Measurements from ENCODE around the gene CDON. TPM values are rescaled to one million over a fixed set of nuclear protein-coding genes. Genes with fewer than 3 reads are reported as not detected.

Gene CDON
- polyA plus RNA-seq, 3 donors: 0.01 TPM; not detected in 2

- Histone ChIP-seq H3K27ac (ENCODE audit: low read depth in 1 of 2, low read length in 2 of 2) (no peak overlapping the region), H3K4me2 (replicated peaks; ENCODE audit: extremely low read depth, low read length, poor library complexity, severe bottlenecking) (no peak overlapping the region), H3K9me3 (replicated peaks in 1 of 2; ENCODE audit: control insufficient read depth in 1 of 2, insufficient read depth in 1 of 2, low read length in 2 of 2) (no peaks in the 10 kb centered on the region), H3K4me1 (ENCODE audit: control insufficient read depth in 1 of 2, insufficient read depth in 2 of 2, low read length in 2 of 2) (no peaks in the 10 kb centered on the region), H3K4me3 (replicated peaks in 1 of 3; ENCODE audit: low read depth in 2 of 3, low read length in 3 of 3) (no peak overlapping the region), H3K9ac (ENCODE audit: insufficient read depth, low read length, poor library complexity, severe bottlenecking) (no peak overlapping the region), H3K36me3 (replicated peaks in 1 of 2; ENCODE audit: control insufficient read depth in 1 of 2, insufficient read depth in 2 of 2, low read length in 2 of 2) (no peaks in the 10 kb centered on the region), H3K27me3 (ENCODE audit: control insufficient read depth in 2 of 2, insufficient read depth in 2 of 2, low read length in 2 of 2) (no peaks in the 10 kb centered on the region), H3K79me2 (ENCODE audit: insufficient read depth, low read length) (no peaks in the 10 kb centered on the region), H4K20me1 (ENCODE audit: insufficient read depth, low read length) (no peaks in the 10 kb centered on the region), H2AFZ (ENCODE audit: insufficient read depth, low read depth, low read length, poor library complexity, severe bottlenecking) (no peak overlapping the region)
- H3K27ac Mint-ChIP-seq: no peak overlapping the region
- peaks cover 1 to 5% (median 1%) of the 10 kb centered on the region in 3 donors for H3K27me3 Mint-ChIP-seq (ENCODE audit: low read depth in 3 of 3)
- H3K4me1 Mint-ChIP-seq: peaks cover 8% of the 10 kb centered on the region
- no peak for TF ChIP-seq CTCF (IDR thresholded peaks at IDR 0.05)
- no peak overlapping the region for H3K4me3 Mint-ChIP-seq
- no CpG with 5 or more reads among the region's 3 CpGs for WGBS (ENCODE audit: insufficient coverage)
- intact Hi-C loops (cut with micrococcal nuclease): no loop called here
- no peaks in the 10 kb centered on the region for H3K36me3 Mint-ChIP-seq
- DNase-seq: no peak
- no peaks in the 10 kb centered on the region for H3K9me3 Mint-ChIP-seq
These were observed 83.2 kb downstream of the CDON start for GRCh38 chr11:125979511-125979910.

- Histone ChIP-seq H3K9ac (ENCODE audit: insufficient read depth, low read length, poor library complexity, severe bottlenecking) (no peak overlapping the region), H3K79me2 (ENCODE audit: insufficient read depth, low read length) (no peaks in the 10 kb centered on the region), H3K36me3 (replicated peaks in 1 of 2; ENCODE audit: control insufficient read depth in 1 of 2, insufficient read depth in 2 of 2, low read length in 2 of 2) (no peaks in the 10 kb centered on the region), H3K27ac (ENCODE audit: low read depth in 1 of 2, low read length in 2 of 2) (no peak overlapping the region), H3K4me3 (replicated peaks in 1 of 3; ENCODE audit: low read depth in 2 of 3, low read length in 3 of 3) (no peak overlapping the region), H3K9me3 (replicated peaks in 1 of 2; ENCODE audit: control insufficient read depth in 1 of 2, insufficient read depth in 1 of 2, low read length in 2 of 2) (no peaks in the 10 kb centered on the region), H4K20me1 (ENCODE audit: insufficient read depth, low read length) (no peaks in the 10 kb centered on the region), H3K4me2 (replicated peaks; ENCODE audit: extremely low read depth, low read length, poor library complexity, severe bottlenecking) (no peak overlapping the region), H2AFZ (ENCODE audit: insufficient read depth, low read depth, low read length, poor library complexity, severe bottlenecking) (no peak overlapping the region), H3K27me3 (ENCODE audit: control insufficient read depth in 2 of 2, insufficient read depth in 2 of 2, low read length in 2 of 2) (no peaks in the 10 kb centered on the region), H3K4me1 (ENCODE audit: control insufficient read depth in 1 of 2, insufficient read depth in 2 of 2, low read length in 2 of 2) (no peaks in the 10 kb centered on the region)
- Mint-ChIP-seq H3K27me3 (ENCODE audit: low read depth in 3 of 3) (peaks cover 0 to 7% (median 1%) of the 10 kb centered on the region in 3 donors), H3K4me3 (no peak overlapping the region), H3K9me3 (no peaks in the 10 kb centered on the region), H3K36me3 (no peaks in the 10 kb centered on the region), H3K4me1 (peaks cover 8% of the 10 kb centered on the region), H3K27ac (no peak overlapping the region)
- TF ChIP-seq CTCF (IDR thresholded peaks at IDR 0.05): no peak
- WGBS (ENCODE audit: insufficient coverage): 80% methylated on average over 1 of the region's 3 CpGs
- no peak for DNase-seq
- intact Hi-C loops (cut with micrococcal nuclease): no loop called here
These were observed 83.8 kb downstream of the CDON start for GRCh38 chr11:125978778-125979407.

Data from CD14-positive monocyte (primary cell).